ENCODE measurements around the gene CALHM2. TPM values are rescaled to one million over a fixed set of nuclear protein-coding genes. Genes with fewer than 3 reads are reported as not detected.

Gene CALHM2, protein sequence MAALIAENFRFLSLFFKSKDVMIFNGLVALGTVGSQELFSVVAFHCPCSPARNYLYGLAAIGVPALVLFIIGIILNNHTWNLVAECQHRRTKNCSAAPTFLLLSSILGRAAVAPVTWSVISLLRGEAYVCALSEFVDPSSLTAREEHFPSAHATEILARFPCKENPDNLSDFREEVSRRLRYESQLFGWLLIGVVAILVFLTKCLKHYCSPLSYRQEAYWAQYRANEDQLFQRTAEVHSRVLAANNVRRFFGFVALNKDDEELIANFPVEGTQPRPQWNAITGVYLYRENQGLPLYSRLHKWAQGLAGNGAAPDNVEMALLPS
- total RNA-seq, result 10 to 100 TPM in 3 of 8 experiments, 1 to 10 TPM in 5; 1.1 to 32.8 (median 3.7) TPM

DNA sequence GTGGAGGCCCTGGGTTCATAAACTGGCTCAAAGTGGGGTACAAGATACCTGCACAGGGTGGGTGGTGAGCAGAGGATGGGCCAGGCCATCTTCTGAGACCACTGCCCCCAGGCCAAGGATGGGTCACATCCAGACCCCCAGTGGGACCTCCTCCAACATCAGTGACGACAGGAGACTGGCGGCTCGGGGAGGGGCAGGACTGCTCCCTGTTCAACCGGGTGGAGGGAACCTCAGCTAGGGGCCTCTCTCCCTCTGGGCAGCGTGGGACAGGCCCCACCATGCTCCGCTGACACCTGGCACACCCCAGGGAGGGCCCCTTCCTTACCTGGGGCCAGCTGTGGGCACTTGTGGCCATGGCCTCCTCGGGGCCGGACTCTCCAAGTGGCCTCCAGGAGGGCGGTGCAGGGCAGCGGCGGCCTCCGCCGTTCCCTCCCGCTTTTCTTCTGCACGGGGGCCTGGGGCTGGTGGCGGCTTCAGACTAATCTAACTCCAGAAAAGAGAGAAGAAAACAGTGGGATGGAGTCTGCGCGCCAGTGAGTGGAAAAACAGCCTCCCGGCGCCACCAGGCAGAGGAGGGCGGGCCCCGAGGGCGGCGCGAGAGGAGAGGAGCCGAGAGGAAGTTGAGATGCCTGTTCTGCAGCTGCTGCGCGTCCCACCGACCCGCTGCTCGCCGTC lies at the start of gene CALHM2:
Gene CALHM2 (minus strand): TSS at position 540 of the 675 bp plus-strand sequence. CDS start 2,429 bp downstream, outside the sequence.
- in situ Hi-C loops (cut with MboI; ENCODE audit: low pct_unique_long_range_greater_than_20kb in 2 of 9, low sequenced_read_pairs in 9 of 9, unreplicated experiment in 9 of 9), result no loop called here
- ATAC-seq (replicated peaks in 6 of 8), result peak; percentile 40 to 86 (median 77)
- peak within 1 kb of the TSS in 2 of 5 donors; percentile 10 for H3K4me3 ChIP-seq
- H3K4me1 ChIP-seq (replicated peaks in 1 of 2), result peaks cover 0 to 11% of the 10 kb centered on the region in 2 donors
- no peak within 1 kb of the TSS for H3K27ac ChIP-seq
- WGBS, 10 experiments, result 0 to 60% (median 7%) methylated on average over 1 to 22 of the region's 32 CpGs; no CpG with 5 or more reads in 6 of the 10 experiments

DNA sequence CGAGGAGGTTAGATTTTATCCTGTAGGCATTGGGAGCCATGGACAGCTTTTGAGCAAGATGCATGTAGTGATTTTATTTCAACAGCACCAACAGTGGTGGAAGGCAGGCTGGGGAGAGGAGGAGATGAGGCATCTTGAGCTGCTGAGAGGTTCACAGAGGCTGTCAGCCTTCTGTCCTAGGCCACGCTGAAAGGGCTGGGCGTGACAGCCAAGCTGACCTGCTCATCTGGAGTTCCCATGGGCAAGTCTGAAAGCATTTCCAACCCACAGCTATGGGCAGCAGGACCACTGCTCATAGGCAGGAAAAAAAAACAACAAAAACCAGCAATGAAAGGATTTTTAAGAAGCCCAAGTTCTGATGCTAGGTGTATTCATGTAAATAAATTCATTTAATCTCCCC lies 49.0 kb upstream of the CALHM2 start:
- in situ Hi-C loops (cut with MboI; ENCODE audit: low pct_unique_long_range_greater_than_20kb in 2 of 9, low sequenced_read_pairs in 9 of 9, unreplicated experiment in 9 of 9), result no loop called here
- no peak overlapping the region for H3K4me3 ChIP-seq
- ATAC-seq (replicated peaks in 6 of 8), result no peak
- peaks cover 16 to 25% of the 10 kb centered on the region in 2 donors for H3K4me1 ChIP-seq (replicated peaks in 1 of 2)
- no peak overlapping the region for H3K27ac ChIP-seq
- 40 to 100% (median 55%) methylated on average over 1 to 2 of the region's 3 CpGs; no CpG with 5 or more reads in 5 of the 10 experiments for WGBS, 10 experiments

DNA sequence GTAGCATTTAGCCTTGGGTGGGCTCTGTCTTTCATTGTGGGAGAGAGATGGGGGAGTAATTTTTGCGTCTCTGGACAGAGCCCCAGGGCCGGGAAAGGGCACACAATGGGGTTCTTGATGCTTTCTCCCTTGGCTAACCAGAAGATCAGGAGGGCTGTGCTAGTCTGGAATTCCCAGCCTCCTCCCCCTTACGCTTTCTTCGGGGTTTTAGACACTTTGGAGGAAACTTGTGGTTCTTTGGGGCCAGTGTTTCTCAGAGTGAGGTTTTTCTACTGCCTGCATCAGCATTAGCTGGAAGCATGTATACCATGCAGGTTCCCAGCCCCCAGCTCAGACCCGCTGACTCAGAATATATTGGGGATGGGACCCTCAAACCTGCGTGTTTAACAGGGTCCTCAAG lies 48.3 kb upstream of the CALHM2 start:
- 39 to 82% (median 65%) methylated on average over 2 to 5 of the region's 6 CpGs; no CpG with 5 or more reads in 3 of the 10 experiments for WGBS, 10 experiments
- H3K4me3 ChIP-seq, result no peak overlapping the region
- in situ Hi-C loops (cut with MboI; ENCODE audit: low pct_unique_long_range_greater_than_20kb in 2 of 9, low sequenced_read_pairs in 9 of 9, unreplicated experiment in 9 of 9), result no loop called here
- no peak overlapping the region for H3K27ac ChIP-seq
- ATAC-seq (replicated peaks in 6 of 8), result no peak
- H3K4me1 ChIP-seq (replicated peaks in 1 of 2), result peaks cover 16 to 25% of the 10 kb centered on the region in 2 donors

DNA sequence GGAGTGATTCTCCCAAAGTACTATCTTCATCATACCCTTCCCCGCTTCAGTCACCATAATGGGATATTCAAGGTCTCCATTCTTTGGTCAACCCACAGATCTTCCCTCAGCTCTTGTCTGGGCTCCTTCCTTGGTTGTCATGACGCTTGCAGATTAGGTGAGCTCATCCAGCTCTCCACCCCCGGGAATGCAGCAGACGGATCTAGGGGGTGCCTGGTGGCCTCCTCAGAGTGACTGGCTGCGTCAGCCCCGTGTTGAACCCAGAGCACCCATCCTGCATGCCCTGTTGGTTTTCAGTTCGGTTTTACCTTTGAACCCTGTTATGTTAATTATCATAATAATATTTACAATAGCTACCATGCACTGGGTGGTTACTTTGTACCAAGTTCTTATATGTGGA lies 47.7 kb upstream of the CALHM2 start:
- peak in 7 of 8 experiments; percentile 38 to 76 (median 69) for ATAC-seq (replicated peaks in 6 of 8)
- H3K4me1 ChIP-seq (replicated peaks in 1 of 2), result peaks cover 18 to 25% of the 10 kb centered on the region in 2 donors
- H3K4me3 ChIP-seq, result no peak overlapping the region
- WGBS, 10 experiments, result 13 to 67% (median 43%) methylated on average over 1 to 6 of the region's 7 CpGs; no CpG with 5 or more reads in 3 of the 10 experiments
- no peak overlapping the region for H3K27ac ChIP-seq
- in situ Hi-C loops (cut with MboI; ENCODE audit: low pct_unique_long_range_greater_than_20kb in 2 of 9, low sequenced_read_pairs in 9 of 9, unreplicated experiment in 9 of 9), result no loop called here

DNA sequence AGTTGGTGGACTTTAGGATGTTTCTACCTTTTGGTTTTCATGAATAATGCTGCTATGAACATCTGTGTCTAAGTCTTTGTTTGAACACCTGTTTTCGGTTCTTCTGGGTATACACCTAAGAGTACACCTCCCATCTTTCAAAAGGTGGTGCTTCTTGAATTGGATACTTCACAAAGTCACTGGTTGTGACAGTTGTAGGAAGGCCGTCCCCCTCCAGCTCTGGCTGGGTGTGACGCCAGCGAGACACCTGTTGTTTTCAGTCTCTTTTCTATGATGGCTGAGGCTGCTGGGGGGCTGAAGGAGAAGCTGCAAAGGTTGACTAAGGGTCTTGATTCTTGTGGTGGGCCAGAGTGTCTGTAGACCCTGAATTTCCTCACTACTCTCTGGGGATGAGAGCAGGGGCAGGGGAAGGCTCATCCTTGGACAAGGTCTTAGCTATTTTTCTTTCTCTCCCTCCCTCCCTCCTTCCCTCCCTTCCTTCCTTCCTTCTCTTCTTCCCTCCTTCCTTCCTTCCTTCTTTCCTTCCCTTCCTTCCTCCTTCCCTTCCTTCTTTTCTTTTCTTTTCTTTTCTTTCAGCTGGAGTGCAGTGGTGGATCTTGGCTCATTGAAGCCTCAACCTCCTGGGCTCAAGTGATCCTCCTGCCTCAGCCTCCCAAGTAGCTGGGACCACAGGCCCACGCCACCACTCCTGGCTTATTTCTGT lies 46.9 kb upstream of the CALHM2 start:
- WGBS, 10 experiments, result 59 to 100% (median 100%) methylated on average over 1 to 4 of the region's 5 CpGs
- H3K4me3 ChIP-seq, result no peak overlapping the region
- peaks cover 18 to 19% of the 10 kb centered on the region in 2 donors for H3K4me1 ChIP-seq (replicated peaks in 1 of 2)
- in situ Hi-C loops (cut with MboI; ENCODE audit: low pct_unique_long_range_greater_than_20kb in 2 of 9, low sequenced_read_pairs in 9 of 9, unreplicated experiment in 9 of 9), result no loop called here
- no peak overlapping the region for H3K27ac ChIP-seq
- no peak for ATAC-seq (replicated peaks in 6 of 8)

DNA sequence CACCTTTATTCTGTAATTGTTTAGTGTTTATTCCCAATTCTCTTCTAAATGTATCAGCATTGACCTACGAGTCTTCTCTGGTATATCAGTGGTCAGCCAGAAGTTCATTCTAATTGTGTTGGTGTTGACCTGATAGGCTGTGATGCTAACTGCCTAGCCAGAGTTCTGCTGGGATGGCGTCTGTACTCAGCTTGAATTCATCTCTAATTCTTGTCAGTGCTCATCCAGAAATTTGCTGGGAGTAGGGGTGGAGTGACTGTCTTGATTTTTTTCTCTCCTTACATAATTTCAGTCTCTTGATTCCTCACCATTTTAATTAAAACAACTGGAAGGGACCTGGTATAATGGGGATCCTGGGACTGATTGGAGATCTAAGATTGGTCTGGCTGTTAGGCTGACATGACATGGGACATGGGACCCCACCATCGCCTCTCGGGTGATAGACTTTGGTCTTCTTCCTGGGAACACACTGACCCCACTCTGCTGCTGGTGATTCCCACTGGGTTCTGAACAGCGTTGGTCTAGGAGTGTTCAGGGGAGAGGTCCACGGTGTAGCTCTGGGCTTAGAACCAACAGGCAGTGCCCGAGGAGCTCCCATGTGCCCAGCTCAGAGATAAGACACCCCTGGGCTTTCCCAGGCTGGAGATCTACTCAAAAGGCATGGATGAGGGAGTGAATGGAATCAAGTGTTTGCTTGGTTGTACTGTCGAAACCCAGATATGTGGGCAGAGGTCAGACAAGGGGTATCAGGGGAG lies 45.2 kb upstream of the CALHM2 start:
- H3K27ac ChIP-seq, result no peak overlapping the region
- in situ Hi-C loops (cut with MboI; ENCODE audit: low pct_unique_long_range_greater_than_20kb in 2 of 9, low sequenced_read_pairs in 9 of 9, unreplicated experiment in 9 of 9), result no loop called here
- no peak overlapping the region for H3K4me3 ChIP-seq
- 37 to 94% (median 82%) methylated on average over 1 to 7 of the region's 8 CpGs; no CpG with 5 or more reads in 2 of the 10 experiments for WGBS, 10 experiments
- H3K4me1 ChIP-seq (replicated peaks in 1 of 2), result peaks cover 16 to 21% of the 10 kb centered on the region in 2 donors
- no peak for ATAC-seq (replicated peaks in 6 of 8)

DNA sequence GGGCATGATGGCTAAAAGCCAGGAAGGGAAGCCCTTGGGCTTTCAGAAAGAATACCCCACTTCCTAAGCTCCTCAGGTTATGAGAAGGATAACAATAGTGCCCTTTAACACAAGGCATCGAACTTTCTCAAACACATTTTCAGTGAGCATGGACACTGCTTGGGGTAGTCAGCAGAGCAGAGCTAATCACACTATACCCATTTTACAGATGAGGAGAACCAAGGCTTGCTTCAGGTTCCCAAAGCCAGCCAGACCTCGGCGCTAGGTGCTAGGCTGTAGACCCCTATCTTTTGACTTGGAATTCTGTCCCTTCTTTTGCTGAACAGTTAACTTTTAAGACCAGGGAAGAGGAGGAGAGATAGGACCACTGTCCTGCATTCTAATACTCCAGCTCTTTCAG lies 43.2 kb upstream of the CALHM2 start:
- no peak for ATAC-seq (replicated peaks in 6 of 8)
- in situ Hi-C loops (cut with MboI; ENCODE audit: low pct_unique_long_range_greater_than_20kb in 2 of 9, low sequenced_read_pairs in 9 of 9, unreplicated experiment in 9 of 9), result no loop called here
- 70 to 100% (median 90%) methylated on average over 2 to 3 of the region's 3 CpGs; no CpG with 5 or more reads in 3 of the 10 experiments for WGBS, 10 experiments

DNA sequence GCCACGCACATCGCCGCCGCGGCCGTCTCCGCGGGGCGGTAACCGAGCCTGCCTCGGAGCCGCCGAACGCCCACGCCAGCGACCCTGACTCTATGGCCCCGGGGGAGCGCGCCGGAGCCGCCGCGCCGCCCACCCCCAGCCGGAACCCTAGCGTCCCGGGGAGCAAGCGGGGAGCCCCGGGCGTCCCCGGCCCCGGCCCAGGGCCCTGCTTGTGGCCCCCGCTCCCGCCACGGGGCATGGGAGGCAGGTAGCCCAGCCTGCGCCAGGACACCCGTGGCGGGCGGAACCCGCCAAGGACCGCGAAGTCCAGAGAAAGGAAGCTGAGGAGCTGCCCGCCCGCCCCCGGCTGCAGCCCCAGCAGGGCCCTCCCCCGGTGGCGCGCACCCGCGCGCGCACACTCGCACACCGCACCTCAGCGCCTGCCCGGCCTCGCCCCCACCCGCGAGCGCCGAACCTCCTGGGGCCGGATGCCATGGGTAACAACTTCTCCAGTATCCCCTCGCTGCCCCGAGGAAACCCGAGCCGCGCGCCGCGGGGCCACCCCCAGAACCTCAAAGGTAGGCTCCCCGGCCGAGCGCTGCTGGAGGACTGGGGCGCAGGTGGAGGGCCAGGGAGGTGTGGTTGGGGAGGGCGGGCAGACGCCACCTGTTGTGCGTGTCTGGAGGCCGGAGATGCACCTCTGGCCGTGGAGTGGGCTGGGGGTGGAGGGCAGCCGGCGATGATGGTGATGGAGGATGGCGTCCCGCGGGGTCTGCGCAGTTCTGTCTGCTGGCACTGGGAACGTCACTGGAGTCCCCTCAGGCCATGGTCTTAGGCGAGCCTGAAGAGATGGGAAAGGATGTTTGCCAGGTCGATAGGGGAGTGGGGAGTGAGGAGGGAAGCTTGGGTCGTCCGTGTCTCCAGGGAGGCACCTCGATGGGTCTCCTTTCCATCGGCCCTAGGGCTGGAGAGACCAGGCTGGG lies 42.0 kb upstream of the CALHM2 start:
- in situ Hi-C loops (cut with MboI; ENCODE audit: low pct_unique_long_range_greater_than_20kb in 2 of 9, low sequenced_read_pairs in 9 of 9, unreplicated experiment in 9 of 9), result no loop called here
- ATAC-seq (replicated peaks in 6 of 8), result peak; percentile 5 to 38 (median 28)
- 0 to 17% (median 0%) methylated on average over 1 to 12 of the region's 92 CpGs; no CpG with 5 or more reads in 5 of the 10 experiments for WGBS, 10 experiments

More for the DNA sequence above, 43.2 kb upstream of the CALHM2 start:
- peak overlapping the region in 2 of 5 donors; percentile 43 to 62 for H3K4me3 ChIP-seq
- no peak overlapping the region for H3K27ac ChIP-seq
- peaks cover 35 to 41% of the 10 kb centered on the region in 2 donors for H3K4me1 ChIP-seq (replicated peaks in 1 of 2)

DNA sequence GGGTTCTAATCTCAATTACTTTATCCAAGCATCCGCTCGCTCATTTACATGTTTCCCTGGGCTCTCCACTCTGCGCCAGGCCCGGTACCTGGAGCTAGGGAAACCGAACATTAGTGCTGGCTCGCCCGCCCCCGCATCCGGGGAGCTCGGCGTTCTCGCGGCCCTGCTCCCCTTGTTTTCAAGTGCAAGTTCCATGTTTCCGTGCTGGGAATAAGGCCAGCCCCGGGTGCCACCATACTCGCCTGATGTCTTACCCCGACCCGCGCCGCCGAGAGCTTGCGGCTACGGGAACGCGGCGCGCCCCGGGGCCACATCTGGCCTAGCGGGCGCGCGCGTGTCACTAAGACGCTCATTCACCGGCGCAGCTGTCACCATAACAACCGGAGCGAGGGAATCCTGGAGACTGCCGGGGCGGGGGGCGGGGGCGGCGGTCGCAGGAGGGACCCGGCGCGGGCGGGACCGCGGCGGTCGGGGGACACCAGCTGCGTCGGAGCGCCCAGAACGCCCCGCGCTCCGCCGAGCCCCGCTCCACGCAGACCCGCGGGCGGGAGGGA lies 41.3 kb upstream of the CALHM2 start, which contains the start of gene NEURL1:
Gene NEURL1 (plus strand): TSS at position 344 of the 554 bp plus-strand sequence. CDS start 683 bp downstream, outside the sequence.
- peak within 1 kb of the TSS; percentile 43 to 62 (median 58) for H3K4me3 ChIP-seq
- in situ Hi-C loops (cut with MboI; ENCODE audit: low pct_unique_long_range_greater_than_20kb in 2 of 9, low sequenced_read_pairs in 9 of 9, unreplicated experiment in 9 of 9), result no loop called here
- peak within 1 kb of the TSS; percentile 75 to 80 for H3K27ac ChIP-seq
- peak in 7 of 8 experiments; percentile 4 to 58 (median 48) for ATAC-seq (replicated peaks in 6 of 8)
- WGBS, 10 experiments, result 0 to 50% (median 9%) methylated on average over 2 to 20 of the region's 65 CpGs; no CpG with 5 or more reads in 6 of the 10 experiments
- H3K4me1 ChIP-seq (replicated peaks in 1 of 2), result peaks cover 35 to 36% of the 10 kb centered on the region in 2 donors

More for the DNA sequence above, 42.0 kb upstream of the CALHM2 start:
- H3K27ac ChIP-seq, result peak overlapping the region; percentile 75 to 80
- peaks cover 35 to 36% of the 10 kb centered on the region in 2 donors for H3K4me1 ChIP-seq (replicated peaks in 1 of 2)
- H3K4me3 ChIP-seq, result peak overlapping the region; percentile 43 to 62 (median 58)

DNA sequence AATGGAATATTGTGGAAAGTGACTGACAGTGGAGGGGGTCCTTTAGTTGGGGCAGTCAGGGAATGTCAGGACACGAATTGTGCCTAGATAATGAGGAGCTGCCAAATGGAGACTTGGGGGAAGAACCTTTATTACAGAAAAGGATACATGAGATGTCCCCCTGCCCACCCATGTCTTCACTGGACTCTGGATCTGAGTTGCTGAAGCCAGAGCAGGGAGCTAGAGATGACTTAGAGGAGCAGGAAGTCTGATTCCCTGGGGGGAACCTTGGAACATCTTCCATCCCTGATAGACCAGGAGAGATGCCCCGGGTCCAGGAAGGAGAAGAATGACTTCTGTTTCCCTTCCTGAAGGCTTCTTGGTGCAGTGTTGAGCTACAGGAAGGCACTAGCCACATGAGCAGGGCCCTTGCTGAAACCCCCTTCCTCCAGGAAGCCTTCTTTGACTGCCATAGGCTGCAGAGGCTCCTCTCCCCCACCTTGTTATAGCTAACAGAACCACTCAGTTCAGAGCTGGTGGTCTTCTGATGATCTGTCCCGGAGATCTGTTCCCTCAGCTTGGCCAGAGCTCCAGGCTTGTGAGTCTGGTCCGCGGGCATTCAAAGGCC lies 40.6 kb upstream of the CALHM2 start:
- H3K4me3 ChIP-seq, result no peak overlapping the region
- 0 to 100% (median 53%) methylated on average over 1 to 2 of the region's 5 CpGs; no CpG with 5 or more reads in 3 of the 10 experiments for WGBS, 10 experiments
- H3K27ac ChIP-seq, result peak overlapping the region; percentile 48 to 51
- in situ Hi-C loops (cut with MboI; ENCODE audit: low pct_unique_long_range_greater_than_20kb in 2 of 9, low sequenced_read_pairs in 9 of 9, unreplicated experiment in 9 of 9), result no loop called here
- ATAC-seq (replicated peaks in 6 of 8), result no peak
- peaks cover 35 to 36% of the 10 kb centered on the region in 2 donors for H3K4me1 ChIP-seq (replicated peaks in 1 of 2)
